ENCODE results near the gene GPATCH2L.

The GPATCH2L gene

DNA sequence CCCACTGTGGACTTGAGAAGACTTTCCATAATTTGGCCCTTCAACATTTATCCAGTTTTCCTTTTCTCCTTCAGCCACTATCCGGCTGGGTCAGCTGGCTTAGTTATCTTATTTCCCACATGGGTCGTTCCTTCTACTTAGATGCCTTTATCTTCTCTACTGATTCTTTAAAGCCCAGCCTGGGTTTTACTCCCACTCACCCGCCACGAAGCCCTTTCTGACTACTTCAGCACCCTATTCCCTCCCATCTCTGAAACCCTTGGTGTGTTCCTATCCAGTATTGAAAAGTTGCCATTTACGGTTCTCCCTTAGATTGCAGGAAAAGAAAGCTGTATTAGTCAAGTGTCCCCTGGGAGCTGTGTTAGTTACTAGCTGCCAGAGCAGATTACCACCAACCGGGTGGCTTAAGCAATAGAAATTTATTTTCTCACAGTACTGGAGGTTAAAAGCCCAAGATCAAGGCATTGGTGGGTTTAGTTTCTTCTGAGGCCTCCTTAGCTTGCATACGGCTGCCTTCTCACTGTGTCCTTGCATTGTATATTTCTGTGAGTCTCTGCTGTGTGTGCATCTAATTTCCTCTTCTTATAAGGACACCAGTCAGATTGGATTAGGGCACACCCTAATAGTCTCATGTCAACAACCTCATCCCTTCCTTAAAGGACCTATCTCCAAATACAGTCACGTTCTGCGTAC, 105.5 kb downstream of the GPATCH2L start:
- DNase-seq (ENCODE audit: low spot score): no peak

DNA sequence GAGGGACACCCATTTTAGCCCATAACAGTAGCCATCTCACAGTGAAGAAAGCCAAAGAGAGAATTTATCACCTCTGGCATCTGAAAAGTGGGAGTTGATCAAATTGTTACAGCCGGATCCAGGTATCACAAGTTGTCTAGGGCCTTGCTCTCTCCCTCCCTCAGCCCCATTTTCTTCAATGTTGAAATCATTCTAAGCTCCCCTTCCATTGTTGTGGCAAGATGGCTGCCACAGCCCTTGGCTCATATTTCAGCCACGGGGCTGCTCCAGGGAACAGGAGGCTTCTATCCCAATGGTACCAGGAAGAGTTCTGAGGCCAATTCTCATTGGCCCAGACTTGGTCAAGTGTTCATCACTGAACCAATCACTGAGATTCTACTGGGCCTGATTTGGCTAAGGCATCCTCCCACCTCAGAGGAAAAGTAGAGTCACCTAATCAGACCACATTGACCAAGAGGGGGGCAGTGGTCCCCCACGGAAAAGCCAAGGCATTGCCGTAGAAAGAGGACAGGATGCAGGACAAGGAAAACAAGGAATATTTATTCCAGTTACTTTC, 106.2 kb downstream of the GPATCH2L start:
- DNase-seq (ENCODE audit: low spot score): no peak

DNA sequence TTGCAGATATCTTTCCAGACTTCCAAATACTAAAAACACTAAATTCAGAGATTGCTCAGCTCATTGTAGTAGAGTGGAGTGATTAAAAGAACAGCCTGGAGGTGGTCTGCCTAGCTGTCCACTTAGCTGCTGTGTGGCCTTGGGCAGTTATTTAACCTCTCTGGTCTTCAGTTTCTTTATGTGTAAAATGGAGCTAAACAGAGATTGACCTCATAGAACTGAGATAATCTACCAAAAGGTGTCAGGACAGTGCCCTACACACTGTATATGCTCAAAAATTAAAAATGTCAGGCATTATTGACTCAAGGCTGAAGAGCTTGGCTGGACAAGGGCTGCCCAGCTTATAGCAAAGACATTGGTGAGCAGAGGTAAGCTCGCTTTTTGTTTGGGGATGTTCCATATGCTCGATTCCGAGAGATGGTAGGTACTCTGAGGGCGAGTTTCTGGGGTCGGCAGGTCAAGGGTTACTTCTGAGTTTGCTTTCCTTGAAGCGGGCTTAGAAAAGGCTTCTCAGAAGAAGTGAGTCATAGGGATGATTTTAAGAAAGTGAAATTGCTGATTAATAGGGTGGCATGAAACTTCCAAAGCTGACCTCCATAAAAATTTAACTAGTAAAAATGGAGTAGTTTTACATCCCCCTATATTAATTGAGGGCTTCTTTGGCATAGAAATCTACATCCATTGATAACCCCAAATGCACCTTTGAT, 107.5 kb downstream of the GPATCH2L start:
- no peak for DNase-seq (ENCODE audit: low spot score)

DNA sequence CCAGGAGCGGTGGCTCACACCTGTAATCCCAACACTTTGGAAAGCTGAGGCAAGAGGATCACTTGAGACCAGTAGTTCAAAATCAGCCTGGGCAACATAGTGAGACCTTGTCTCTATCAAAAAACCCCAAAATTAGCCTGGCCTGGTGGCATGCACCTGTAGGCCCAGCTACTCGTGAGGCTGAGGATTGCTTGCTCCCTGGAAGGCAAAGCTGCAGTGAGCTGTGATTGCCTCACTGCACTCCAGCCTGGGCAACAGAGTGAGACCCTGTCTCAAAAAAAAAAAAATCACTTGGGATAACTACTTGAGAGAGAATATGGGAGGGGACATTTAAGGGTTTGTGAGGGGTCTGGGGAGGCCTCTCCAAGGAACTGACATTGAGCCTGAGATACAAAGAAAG, 109.0 kb downstream of the GPATCH2L start:
- no peak for DNase-seq (ENCODE audit: low spot score)

DNA sequence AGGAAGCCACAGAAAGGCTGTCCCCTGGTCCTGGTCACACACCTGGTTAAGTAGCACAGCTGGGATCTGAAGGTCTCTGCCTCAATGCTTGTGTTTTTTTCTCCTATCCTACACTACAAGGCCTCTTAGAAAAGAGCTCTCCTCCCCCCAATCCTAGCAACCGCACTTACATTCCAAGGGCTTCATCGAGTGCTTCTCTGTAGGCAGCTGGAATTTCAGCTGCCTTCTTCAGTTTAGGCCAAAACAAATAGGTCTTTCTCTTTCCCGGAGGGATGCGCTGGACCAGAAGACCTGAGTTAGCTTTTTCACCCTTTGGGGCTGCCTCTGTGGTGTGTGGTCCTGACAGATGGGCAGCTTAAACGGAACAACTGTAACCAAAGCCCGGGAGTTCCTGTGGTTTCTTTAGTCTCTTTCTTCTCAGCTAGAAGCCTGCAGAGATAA, 109.7 kb downstream of the GPATCH2L start:
- no peak for DNase-seq (ENCODE audit: low spot score)

DNA sequence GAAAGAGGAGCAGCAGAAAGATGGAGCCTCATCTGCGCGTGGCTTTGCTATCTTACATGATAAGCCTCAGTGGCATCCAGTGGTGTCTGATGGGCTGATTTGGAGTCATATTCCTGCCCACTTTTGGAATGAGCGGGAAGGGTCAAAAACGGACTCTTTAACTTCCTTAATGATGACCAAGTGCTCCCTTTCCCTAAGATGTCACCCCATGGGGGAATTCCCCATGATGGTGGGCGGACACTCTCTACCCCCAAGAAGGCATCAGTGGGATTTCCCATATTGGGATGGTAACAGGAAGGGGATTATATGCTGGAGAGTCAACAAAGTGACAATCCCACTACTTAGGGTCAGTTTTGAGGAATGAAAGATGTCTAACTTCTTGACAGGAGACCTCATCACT, 110.9 kb downstream of the GPATCH2L start:
- DNase-seq (ENCODE audit: low spot score): no peak

All from Ammon's horn (tissue), 1 donor.